T-helper 2 cell treated with Interferon-gamma antibody and Interleukin-4, amounts not matched to agents 100 ng/mL and 5 ng/mL, for 36 hours (primary cell): ENCODE results near the gene STAT4. TPM values are rescaled to one million over a fixed set of nuclear protein-coding genes. Genes with fewer than 3 reads are reported as not detected.
"Not testable (repeated sequence)": the region's sequence is repeated elsewhere in the genome, so short reads cannot be mapped to it uniquely, and the experiment has no call there.

ENCODE experiments used
- intact Hi-C: fragments of 100-400 bp; cut with micrococcal nuclease; formaldehyde crosslinking; loops from one replicate; pipeline ENCODE4 v1.15.1; 2023
- total RNA-seq: library from RNA; stranded (reverse); gene quantifications from 2 replicates; pipeline ENCODE4 v1.2.3, GENCODE V29; 2022

The STAT4 gene
- total RNA-seq, 1 donor from 2014 or later: 93.2 TPM

GRCh38 chr2:191003405-191004309, 147.1 kb downstream of the STAT4 start:
- intact Hi-C loops: no loop called here

- intact Hi-C loops: loop anchor here (2.0 kb wide), 1 partner anchor 23 kb away; no protein-coding TSS in a partner anchor
These were observed 149.2 kb downstream of the STAT4 start for GRCh38 chr2:191001624-191002023.

- intact Hi-C loops: loop anchor here (2.0 kb wide), 1 partner anchor 22 kb away; no protein-coding TSS in a partner anchor
These were observed 149.8 kb downstream of the STAT4 start for GRCh38 chr2:191001032-191001431.

GRCh38 chr2:190999949-191000665, 150.7 kb downstream of the STAT4 start:
- intact Hi-C loops: loop anchor here (2.0 kb wide), 1 partner anchor 21 kb away; no protein-coding TSS in a partner anchor

- intact Hi-C loops: no loop called here
These were observed 151.7 kb downstream of the STAT4 start for GRCh38 chr2:190999058-190999457.

- intact Hi-C loops: loop anchor here (2.0 kb wide), 2 partner anchors 13 to 33 kb away; no protein-coding TSS in a partner anchor
These were observed 153.2 kb downstream of the STAT4 start for GRCh38 chr2:190997526-190998113.

GRCh38 chr2:190996947-190997346, 153.8 kb downstream of the STAT4 start:
- intact Hi-C loops: loop anchor here (2.0 kb wide), 2 partner anchors 14 to 34 kb away; no protein-coding TSS in a partner anchor

GRCh38 chr2:190996338-190996946, 154.4 kb downstream of the STAT4 start:
- intact Hi-C loops: loop anchor here (2.0 kb wide), 2 partner anchors 14 to 34 kb away; no protein-coding TSS in a partner anchor

GRCh38 chr2:190995315-190995714, 155.5 kb downstream of the STAT4 start:
- intact Hi-C loops: not testable (repeated sequence)

- intact Hi-C loops: no loop called here
These were observed 156.6 kb downstream of the STAT4 start for GRCh38 chr2:190994148-190994547.

GRCh38 chr2:190993292-190993643, 157.5 kb downstream of the STAT4 start:
- intact Hi-C loops: no loop called here

- intact Hi-C loops: no loop called here
These were observed 160.7 kb downstream of the STAT4 start for GRCh38 chr2:190990132-190990531.

GRCh38 chr2:190988910-190989309, 161.9 kb downstream of the STAT4 start:
- intact Hi-C loops: no loop called here

GRCh38 chr2:190987938-190988337, 162.9 kb downstream of the STAT4 start:
- intact Hi-C loops: no loop called here

GRCh38 chr2:190987116-190987515, 163.7 kb downstream of the STAT4 start:
- intact Hi-C loops: no loop called here

GRCh38 chr2:190986221-190986953, 164.4 kb downstream of the STAT4 start:
- intact Hi-C loops: no loop called here

GRCh38 chr2:190984595-190984994, 166.2 kb downstream of the STAT4 start:
- intact Hi-C loops: no loop called here

- intact Hi-C loops: no loop called here
These were observed 168.3 kb downstream of the STAT4 start for GRCh38 chr2:190982262-190983034.

- intact Hi-C loops: no loop called here
These were observed 169.1 kb downstream of the STAT4 start for GRCh38 chr2:190981733-190982132.

GRCh38 chr2:190981333-190981732, 169.5 kb downstream of the STAT4 start:
- intact Hi-C loops: no loop called here
